ENCODE data around the gene ANKAR. TPM values are rescaled to one million over a fixed set of nuclear protein-coding genes. Genes with fewer than 3 reads are reported as not detected.
"Not testable (repeated sequence)": the region's sequence is repeated elsewhere in the genome, so short reads cannot be mapped to it uniquely, and the experiment has no call there.

The ANKAR gene
- total RNA-seq, 4 donors from 2014 or later = 0.95 to 11.0 (median 5.3) TPM

DNA sequence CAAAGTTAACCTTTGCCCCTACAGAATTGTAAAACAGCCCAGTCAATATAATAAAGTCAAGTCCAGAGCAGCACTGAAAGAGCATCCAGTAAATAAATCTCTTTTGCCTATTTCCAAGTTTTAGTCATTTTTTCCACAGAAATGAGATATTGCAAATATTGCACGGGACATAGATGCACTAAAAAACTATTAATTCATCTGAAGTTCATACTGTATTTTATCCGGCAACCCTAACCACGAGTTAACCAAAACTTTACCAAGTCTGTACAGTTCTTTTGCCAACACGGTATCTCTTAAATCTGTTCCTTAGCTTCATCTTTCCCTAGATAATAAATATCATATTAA lies 13.7 kb upstream of the ANKAR start:
- no peak for TF ChIP-seq POLR2A (IDR thresholded peaks at IDR 0.05)
- TF ChIP-seq, protein P1, sequence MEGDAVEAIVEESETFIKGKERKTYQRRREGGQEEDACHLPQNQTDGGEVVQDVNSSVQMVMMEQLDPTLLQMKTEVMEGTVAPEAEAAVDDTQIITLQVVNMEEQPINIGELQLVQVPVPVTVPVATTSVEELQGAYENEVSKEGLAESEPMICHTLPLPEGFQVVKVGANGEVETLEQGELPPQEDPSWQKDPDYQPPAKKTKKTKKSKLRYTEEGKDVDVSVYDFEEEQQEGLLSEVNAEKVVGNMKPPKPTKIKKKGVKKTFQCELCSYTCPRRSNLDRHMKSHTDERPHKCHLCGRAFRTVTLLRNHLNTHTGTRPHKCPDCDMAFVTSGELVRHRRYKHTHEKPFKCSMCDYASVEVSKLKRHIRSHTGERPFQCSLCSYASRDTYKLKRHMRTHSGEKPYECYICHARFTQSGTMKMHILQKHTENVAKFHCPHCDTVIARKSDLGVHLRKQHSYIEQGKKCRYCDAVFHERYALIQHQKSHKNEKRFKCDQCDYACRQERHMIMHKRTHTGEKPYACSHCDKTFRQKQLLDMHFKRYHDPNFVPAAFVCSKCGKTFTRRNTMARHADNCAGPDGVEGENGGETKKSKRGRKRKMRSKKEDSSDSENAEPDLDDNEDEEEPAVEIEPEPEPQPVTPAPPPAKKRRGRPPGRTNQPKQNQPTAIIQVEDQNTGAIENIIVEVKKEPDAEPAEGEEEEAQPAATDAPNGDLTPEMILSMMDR (IDR thresholded peaks at IDR 0.05) = no peak
- no peak for TF ChIP-seq POLR2AphosphoS5 (IDR thresholded peaks at IDR 0.05)
- no peak for TF ChIP-seq EP300 (IDR thresholded peaks at IDR 0.05)
- H3K4me3 ChIP-seq = no peak overlapping the region
- no peaks in the 10 kb centered on the region for H3K9me3 ChIP-seq
- no peaks in the 10 kb centered on the region for H3K27me3 ChIP-seq
- WGBS = 7% methylated on average over 4 of the region's 4 CpGs
- no peak overlapping the region for H3K27ac ChIP-seq
- peaks cover 37% of the 10 kb centered on the region for H3K4me1 ChIP-seq
- peaks cover 3% of the 10 kb centered on the region for H3K36me3 ChIP-seq
- DNase-seq (ENCODE audit: low spot score in 2 of 2) = no peak

GRCh38 chr2:189661148-189661956 lies 13.1 kb upstream of the ANKAR start, which contains the start of gene ASNSD1:
TSS of gene ASNSD1 (plus strand) at chr2:189661459. CDS start at chr2:189666133, 4,674 bp downstream.
- peak; percentile 98 to 99 for DNase-seq (ENCODE audit: low spot score in 2 of 2)
- Histone ChIP-seq H3K36me3 (peaks cover 6% of the 10 kb centered on the region), H3K4me3 (peak within 1 kb of the TSS; percentile 67), H3K27me3 (no peaks in the 10 kb centered on the region), H3K9me3 (no peaks in the 10 kb centered on the region), H3K4me1 (peaks cover 37% of the 10 kb centered on the region), H3K27ac (peak within 1 kb of the TSS; percentile 68)
- TF ChIP-seq POLR2A (IDR thresholded peaks at IDR 0.05) (peak; percentile 27 to 92), EP300 (IDR thresholded peaks at IDR 0.05) (no peak), POLR2AphosphoS5 (IDR thresholded peaks at IDR 0.05) (peak in 1 of 3 donors; percentile 88)
- TF ChIP-seq, protein P1 (IDR thresholded peaks at IDR 0.05) = peak; percentile 87 to 99
- WGBS = under 1% methylated on average over 34 of the region's 46 CpGs

- H3K4me3 ChIP-seq = peak overlapping the region; percentile 67
- WGBS = 6% methylated on average over 9 of the region's 9 CpGs
- H3K27ac ChIP-seq = no peak overlapping the region
- no peak for DNase-seq (ENCODE audit: low spot score in 2 of 2)
- no peak for TF ChIP-seq POLR2A (IDR thresholded peaks at IDR 0.05)
- TF ChIP-seq, protein P1 (IDR thresholded peaks at IDR 0.05) = no peak
- peaks cover 37% of the 10 kb centered on the region for H3K4me1 ChIP-seq
- no peaks in the 10 kb centered on the region for H3K27me3 ChIP-seq
- no peaks in the 10 kb centered on the region for H3K9me3 ChIP-seq
- peaks cover 9% of the 10 kb centered on the region for H3K36me3 ChIP-seq
Measured at GRCh38 chr2:189661957-189662321, 12.5 kb upstream of the ANKAR start.

- Histone ChIP-seq H3K9me3 (no peaks in the 10 kb centered on the region), H3K4me1 (peaks cover 37% of the 10 kb centered on the region), H3K36me3 (peaks cover 17% of the 10 kb centered on the region), H3K27me3 (no peaks in the 10 kb centered on the region), H3K4me3 (peak overlapping the region; percentile 67), H3K27ac (no peak overlapping the region)
- DNase-seq (ENCODE audit: low spot score in 2 of 2) = no peak
- TF ChIP-seq POLR2A (IDR thresholded peaks at IDR 0.05) (no peak), POLR2AphosphoS5 (IDR thresholded peaks at IDR 0.05) (no peak), EP300 (IDR thresholded peaks at IDR 0.05) (no peak)
- TF ChIP-seq, protein P1 (IDR thresholded peaks at IDR 0.05) = no peak
- 55% methylated on average over 5 of the region's 5 CpGs for WGBS
Measured at GRCh38 chr2:189662669-189663226, 11.7 kb upstream of the ANKAR start.

- Histone ChIP-seq H3K36me3 (peaks cover 22% of the 10 kb centered on the region), H3K4me1 (peaks cover 37% of the 10 kb centered on the region)
- H3K4me3 ChIP-seq; H3K9me3 ChIP-seq; H3K27me3 ChIP-seq; H3K27ac ChIP-seq; DNase-seq (ENCODE audit: low spot score in 2 of 2): not testable (repeated sequence)
- WGBS = 94% methylated on average over 12 of the region's 12 CpGs
Measured at GRCh38 chr2:189663319-189663718, 11.2 kb upstream of the ANKAR start.

Measured in suprapubic skin (tissue), 4 donors.